ENCODE data around the gene SDR42E1.

SDR42E1 gene

GRCh38 chr16:82011199-82011641 lies at the start of gene SDR42E1:
Gene SDR42E1 (minus strand): TSS chr16:82011470. CDS start chr16:82000858, 10,612 bp downstream.
- DNase-seq = peak; percentile 69 to 78

GRCh38 chr16:82059983-82060421 lies 48.7 kb upstream of the SDR42E1 start:
- DNase-seq = no peak

- no peak for DNase-seq
Measured at GRCh38 chr16:82059161-82059982, 48.1 kb upstream of the SDR42E1 start.

- DNase-seq = no peak
Measured at GRCh38 chr16:82056550-82056896, 45.3 kb upstream of the SDR42E1 start.

GRCh38 chr16:82055728-82056549 lies 44.7 kb upstream of the SDR42E1 start:
- DNase-seq = no peak

GRCh38 chr16:82055117-82055516 lies 43.8 kb upstream of the SDR42E1 start:
- no peak for DNase-seq

GRCh38 chr16:82051656-82052055 lies 40.4 kb upstream of the SDR42E1 start:
- no peak for DNase-seq

GRCh38 chr16:82050909-82051357 lies 39.7 kb upstream of the SDR42E1 start:
- no peak for DNase-seq

- no peak for DNase-seq
Measured at GRCh38 chr16:82050506-82050905, 39.2 kb upstream of the SDR42E1 start.

- DNase-seq = no peak
Measured at GRCh38 chr16:82049484-82049883, 38.2 kb upstream of the SDR42E1 start.

GRCh38 chr16:82047787-82048186 lies 36.5 kb upstream of the SDR42E1 start:
- DNase-seq = no peak

GRCh38 chr16:82047374-82047773 lies 36.1 kb upstream of the SDR42E1 start:
- no peak for DNase-seq

GRCh38 chr16:82046941-82047340 lies 35.7 kb upstream of the SDR42E1 start:
- DNase-seq = no peak

- no peak for DNase-seq
Measured at GRCh38 chr16:82046541-82046940, 35.3 kb upstream of the SDR42E1 start.

GRCh38 chr16:82045465-82045864 lies 34.2 kb upstream of the SDR42E1 start:
- no peak for DNase-seq

GRCh38 chr16:82044585-82044911 lies 33.3 kb upstream of the SDR42E1 start:
- DNase-seq = no peak

GRCh38 chr16:82043680-82044584 lies 32.7 kb upstream of the SDR42E1 start:
- DNase-seq = no peak

- no peak for DNase-seq
Measured at GRCh38 chr16:82042846-82043245, 31.6 kb upstream of the SDR42E1 start.

GRCh38 chr16:82042144-82042543 lies 30.9 kb upstream of the SDR42E1 start:
- DNase-seq = no peak

GRCh38 chr16:82041542-82041941 lies 30.3 kb upstream of the SDR42E1 start:
- no peak for DNase-seq

GRCh38 chr16:82040296-82040695 lies 29.0 kb upstream of the SDR42E1 start:
- DNase-seq = no peak

GRCh38 chr16:82037666-82038065 lies 26.4 kb upstream of the SDR42E1 start:
- no peak for DNase-seq

- DNase-seq = no peak
Measured at GRCh38 chr16:82037251-82037650, 26.0 kb upstream of the SDR42E1 start.
